GM18519 (cell line): Measurements from ENCODE around the gene HACD1.
"Not testable (repeated sequence)": the region's sequence is repeated elsewhere in the genome, so short reads cannot be mapped to it uniquely, and the experiment has no call there.

Experiments
- ATAC-seq: cut with Tn5 transposase; IDR thresholded peaks from one replicate; pipeline ENCODE4 v1.9.1; 2021; ENCODE audit warnings: mild to moderate bottlenecking, moderate library complexity; ENCODE audit not compliant: unreplicated experiment, low FRiP score

Gene HACD1

DNA sequence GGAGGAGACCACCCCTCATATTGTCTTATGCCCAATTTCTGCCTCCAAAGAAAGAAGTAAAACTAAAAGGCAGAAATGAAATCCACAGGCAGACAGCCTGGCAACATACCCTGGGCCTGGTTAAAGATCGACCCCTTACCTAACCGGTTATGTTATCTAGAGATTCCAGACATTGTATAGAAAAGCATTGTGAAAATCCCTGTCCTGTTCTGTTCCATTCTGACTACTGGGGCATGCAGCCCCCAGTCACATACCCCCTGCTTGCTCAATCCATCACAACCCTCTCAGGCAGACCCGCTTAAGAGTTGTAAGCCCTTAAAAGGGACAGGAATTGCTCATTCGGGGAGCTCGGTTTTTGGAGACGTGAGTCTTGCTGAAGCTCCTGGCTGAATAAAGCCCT, 29.9 kb downstream of the HACD1 start:
- not testable (repeated sequence) for ATAC-seq

DNA sequence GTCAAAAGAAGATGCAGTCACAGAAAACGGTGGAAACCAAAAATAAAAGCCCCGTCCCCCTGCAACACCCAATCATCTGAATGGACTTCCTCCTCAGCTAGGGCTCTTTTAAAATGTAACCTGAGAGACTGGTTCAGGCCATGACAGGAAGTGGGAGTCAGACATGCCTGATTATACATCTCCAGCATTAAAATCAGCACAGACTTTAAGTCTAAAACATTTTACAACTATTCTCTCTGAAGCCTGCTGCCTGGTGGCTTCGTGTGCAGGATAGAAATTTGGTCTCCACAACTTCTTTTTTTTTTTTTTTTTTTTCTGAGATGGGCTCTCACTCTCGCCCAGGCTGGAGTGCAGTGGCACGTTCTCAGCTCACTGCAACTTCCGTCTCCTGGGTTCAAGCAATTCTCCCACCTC, 30.3 kb downstream of the HACD1 start:
- no peak for ATAC-seq

DNA sequence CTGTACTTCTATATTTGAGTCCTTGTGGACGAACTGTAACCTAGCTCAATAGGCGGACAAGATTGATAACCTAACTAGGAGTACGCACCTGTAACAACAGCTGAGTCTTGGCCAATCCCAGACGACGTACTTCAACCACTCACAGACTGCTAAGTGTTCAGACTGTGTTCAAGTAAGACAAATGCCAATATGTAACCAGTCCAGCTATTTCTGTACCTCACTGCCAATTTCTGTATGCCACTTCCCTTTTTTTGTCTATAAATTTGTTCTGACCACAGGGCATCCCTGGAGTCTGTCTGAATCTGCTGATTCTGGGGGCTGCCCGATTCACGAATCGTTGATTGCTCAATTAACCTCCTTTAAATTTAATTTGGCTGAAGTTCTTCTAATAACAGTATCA, 32.2 kb downstream of the HACD1 start:
- peak; percentile 60 for ATAC-seq

DNA sequence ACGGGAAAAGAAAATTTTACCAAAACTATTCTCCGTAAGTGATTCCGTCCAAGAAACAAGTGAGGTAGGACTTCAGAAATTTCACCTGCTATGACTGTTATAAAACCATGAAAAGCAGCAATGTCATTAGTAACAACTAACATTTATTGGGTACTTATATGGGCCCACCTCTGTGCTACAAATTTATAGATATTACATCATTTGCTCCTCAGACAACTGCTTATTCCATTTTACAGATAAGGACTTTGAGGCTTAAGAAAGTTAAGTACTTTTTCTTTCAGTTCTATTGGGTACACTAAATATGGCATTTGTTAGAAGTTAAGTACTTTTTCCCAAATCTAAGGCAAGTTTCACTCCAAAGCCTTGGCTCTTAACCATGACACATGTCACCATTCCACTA, 36.3 kb downstream of the HACD1 start:
- ATAC-seq = no peak

DNA sequence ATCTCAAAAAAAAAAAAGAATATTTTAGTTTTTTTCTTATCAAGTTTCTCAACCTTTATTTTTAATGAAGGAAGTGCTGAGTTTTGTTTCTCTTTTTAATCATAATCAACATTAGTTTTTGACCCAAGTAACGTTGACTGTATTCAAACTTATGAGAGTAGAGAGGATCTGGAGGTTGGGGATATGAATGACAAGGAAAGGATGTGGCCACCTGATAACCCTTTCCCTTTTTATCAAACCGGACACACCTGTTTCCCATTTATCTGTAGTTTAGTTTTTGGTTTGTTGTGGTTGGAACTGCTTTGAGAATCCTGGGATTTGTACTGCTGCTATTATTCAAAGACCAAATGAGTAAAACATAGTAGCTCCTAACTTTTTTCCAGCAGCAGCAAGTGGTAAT, 38.6 kb downstream of the HACD1 start:
- no peak for ATAC-seq

DNA sequence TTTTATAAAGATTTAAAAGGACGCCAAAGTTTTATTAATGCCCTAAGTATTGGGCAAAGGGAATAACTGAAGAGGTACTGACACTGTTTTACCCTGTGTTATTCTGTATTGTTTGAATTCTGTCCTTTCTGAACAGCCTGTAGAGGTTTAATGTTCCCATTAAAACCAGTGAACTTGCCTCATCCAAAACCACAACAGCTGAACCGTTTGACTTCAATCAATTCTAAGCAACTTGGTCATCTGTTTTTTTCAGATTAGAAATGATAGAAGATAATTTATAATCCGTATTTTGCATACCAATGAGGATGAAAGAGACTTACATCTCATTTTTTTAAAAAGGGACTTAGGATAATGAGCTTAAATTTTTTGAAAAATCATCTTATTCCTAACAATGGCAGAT, 40.4 kb downstream of the HACD1 start:
- ATAC-seq = no peak

DNA sequence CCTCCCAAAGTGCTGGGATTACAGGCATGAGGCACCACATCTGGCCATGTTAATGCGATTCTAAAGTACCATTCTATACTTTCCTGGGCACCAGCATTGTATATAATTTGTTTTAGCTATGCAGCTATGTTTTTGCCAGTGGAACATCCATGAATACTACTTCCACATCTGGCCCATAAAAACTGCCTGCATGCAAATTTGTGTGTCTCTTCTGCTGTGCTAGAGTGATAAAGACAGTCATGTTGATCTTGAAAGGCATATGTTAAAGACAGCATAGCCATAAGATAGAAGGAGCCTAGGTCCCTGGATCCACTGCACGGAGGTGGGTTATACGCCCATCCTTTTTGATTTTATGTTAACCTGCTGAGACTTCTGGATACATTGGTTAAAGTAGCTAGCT, 52.3 kb downstream of the HACD1 start:
- ATAC-seq = no peak

DNA sequence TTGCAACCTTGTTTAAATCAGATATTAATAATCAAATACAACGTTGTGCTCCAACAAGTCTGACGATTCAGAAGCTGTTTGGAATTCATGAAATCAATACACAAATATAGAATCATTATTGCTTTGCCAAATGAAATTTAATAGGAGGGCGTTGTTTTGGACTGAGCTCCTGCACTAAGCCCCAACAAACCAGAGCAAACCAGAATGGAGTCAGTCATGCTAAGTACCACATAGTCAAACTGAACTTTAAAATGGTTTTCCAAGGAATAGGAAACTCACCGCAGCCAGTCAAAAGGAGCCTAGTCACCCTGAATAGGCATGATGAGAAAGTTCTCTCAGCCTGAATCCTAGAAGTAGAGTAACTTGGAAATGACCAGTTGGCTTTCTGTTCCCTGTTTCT, 53.7 kb downstream of the HACD1 start:
- ATAC-seq = no peak

DNA sequence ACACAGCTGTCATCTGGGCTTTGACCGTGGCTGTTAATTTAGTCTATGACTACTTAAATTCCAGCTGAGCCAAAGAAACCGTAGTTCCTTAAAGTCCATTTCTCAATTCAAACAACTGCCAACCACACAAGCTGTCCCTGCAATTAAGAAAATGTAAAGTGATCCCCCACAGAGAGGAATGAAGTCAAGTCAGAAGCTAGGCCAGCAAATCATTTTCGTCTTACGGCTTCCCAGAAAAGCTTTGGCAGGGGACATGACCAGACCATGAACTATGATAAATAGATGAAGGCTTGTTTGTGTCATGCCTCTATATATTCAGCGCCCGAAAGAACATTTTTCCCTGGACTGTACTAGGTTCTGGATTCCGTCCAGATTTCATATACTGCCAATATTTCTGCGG, 54.6 kb downstream of the HACD1 start:
- ATAC-seq = no peak

DNA sequence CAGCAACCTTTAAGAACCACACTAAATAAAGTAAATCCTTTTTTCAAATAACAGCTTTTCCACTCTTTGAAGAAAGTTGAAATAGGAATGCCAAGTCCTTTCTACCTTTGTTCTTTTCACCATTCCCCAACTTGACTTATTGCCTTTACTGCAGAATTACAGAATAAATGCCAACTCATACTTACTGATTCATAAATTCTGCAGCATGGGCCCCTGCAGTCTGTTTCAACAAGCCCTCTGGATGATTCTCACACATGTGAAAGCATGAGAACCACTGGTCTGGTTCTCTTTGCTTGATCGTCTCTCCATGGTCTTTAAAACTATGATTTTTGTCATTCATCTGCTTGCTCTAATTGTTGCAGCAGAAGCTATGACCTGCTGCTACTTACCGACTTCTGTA, 56.1 kb downstream of the HACD1 start:
- ATAC-seq = no peak

DNA sequence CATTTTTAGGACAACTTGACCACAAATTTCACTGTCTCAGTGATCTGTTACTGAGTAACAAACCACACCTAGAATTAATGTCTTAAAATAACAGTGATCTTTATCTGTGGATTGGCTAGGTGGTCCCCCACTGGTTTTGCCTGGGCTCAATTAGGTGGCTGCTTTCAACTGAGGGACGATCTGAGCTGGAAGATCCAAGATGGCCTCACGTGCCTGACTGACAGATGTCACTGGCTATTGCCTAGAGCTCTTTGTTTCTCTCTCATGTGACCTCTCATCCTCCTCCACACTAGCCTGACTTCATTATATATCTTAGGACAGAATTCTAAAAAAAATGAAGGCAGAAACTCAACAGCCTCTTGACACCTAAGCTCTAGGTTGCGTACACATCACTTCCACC, 59.7 kb downstream of the HACD1 start:
- ATAC-seq = no peak

DNA sequence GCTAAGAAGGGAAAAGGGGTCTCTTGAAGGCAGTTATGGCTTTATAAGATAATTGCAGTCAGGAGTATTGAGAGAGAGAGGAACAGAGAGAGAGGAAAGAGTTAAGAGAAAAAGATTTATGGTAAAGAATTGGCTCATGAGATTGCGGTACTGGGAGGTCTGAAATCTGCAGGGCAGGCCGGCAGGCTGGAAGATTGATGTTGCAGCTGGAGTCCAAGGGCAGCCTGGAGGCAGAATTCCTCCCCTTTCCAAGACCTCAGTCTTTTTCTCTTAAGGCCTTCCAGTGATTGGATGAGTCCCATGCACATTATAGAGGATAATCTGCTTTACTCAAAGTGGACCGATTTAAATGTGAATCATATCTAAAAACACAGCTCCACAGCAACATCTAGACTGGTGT, 68.4 kb downstream of the HACD1 start:
- ATAC-seq = no peak

DNA sequence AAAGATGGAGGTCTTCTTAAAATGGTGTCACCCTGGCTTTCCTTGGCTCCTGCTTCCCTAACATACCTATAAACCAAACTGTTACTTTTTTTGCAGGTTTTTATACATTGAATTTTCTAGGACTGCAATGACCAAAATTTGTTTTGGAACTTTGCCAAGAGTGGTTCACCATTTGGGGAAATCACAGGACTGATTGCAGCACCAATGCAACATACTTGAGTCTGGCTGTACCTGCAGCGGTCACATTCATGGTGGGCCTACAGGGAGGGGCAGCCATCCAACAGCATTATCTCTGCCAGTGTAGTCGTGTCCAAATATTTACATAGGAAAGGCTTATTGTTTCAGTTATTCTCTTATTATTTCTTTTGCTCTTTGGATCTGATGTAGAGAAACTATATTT, 69.0 kb downstream of the HACD1 start:
- no peak for ATAC-seq

DNA sequence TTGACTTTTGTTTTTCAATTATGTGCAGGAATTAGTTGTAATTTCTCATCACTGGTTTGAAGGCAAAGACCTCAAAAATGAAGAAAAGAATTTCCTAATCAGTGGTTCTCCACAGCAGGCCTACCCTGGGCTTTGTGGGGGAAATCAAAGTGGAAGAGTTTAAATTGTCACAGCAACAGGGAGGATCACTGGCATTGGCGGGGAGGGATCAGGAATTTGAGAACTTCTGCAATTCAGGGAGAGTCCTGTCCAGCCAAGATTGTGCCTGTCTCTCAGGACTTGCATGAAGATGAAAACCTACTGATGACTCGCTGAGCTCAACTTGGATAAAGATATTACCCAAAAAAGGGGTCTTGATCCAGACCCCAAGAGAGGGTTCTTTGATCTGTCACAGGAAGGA, 70.1 kb downstream of the HACD1 start:
- ATAC-seq = no peak

DNA sequence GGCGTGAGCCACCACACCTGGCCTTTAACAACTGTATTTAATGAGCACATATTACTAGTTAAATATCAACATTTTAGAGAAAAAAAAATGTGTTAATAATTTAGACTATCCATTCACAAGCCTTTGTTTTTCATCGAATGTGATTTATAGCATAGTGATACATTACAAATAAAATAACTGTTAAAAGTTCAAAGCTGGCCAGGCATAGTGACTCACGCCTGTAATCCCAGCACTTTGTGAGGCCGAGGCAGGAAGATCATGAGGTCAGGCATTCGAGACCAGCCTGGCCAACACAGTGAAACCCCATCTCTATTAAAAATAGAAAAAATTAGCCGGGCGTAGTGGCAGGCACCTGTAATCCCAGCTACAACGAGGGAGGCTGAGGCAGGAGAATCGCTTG, 72.7 kb downstream of the HACD1 start:
- ATAC-seq = no peak
